Measurements from ENCODE around the gene E2F4. TPM values are rescaled to one million over a fixed set of nuclear protein-coding genes. Genes with fewer than 3 reads are reported as not detected.

Gene E2F4
- total and polyA plus RNA-seq, 10 of the 15 experiments (the other 5 are each of a cell fraction or from before 2014, with no cell fraction given): 11.7 to 132 (median 95.9) TPM

DNA sequence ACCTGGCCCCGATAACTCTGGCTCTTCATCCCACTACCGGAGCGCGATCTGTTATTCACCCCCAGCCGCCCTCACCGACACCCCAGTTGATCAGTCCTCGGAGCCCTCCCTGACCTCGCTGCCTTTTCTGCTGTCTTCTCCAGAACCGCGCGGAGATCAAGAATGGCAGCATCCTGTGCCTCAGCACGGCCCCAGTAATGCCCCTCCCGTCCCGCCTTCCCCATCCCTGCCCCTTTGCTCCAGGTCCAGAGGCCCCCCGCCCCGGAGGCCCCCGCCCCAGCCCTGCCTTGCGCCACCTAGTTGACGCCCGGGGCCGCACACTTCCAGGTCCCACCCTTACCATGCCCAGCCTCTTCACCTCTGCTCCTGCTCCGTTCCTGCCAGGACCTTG is 7.8 kb downstream of the E2F4 start:
- no TSS peak for BruUV-seq (replicated peaks)
- no peak for ATAC-seq
- Histone ChIP-seq H4K20me1 (ENCODE audit: control insufficient read depth, insufficient read depth) (peaks cover 7% of the 10 kb centered on the region; the same call in 1 of the 2 replicates), H3K4me1 (ENCODE audit: control insufficient read depth, insufficient read depth, low read length) (no peaks in the 10 kb centered on the region), H3K9ac (ENCODE audit: control insufficient read depth, insufficient read depth, low read length) (no peak overlapping the region), H3K4me3 (no peak overlapping the region), H2AFZ (ENCODE audit: control insufficient read depth, low read depth, low read length) (no peak overlapping the region), H3K9me3 (replicated peaks; ENCODE audit: control insufficient read depth, insufficient read depth, low read length) (no peaks in the 10 kb centered on the region), H3K27ac (ENCODE audit: control insufficient read depth, insufficient read depth) (no peak overlapping the region), H3K36me3 (ENCODE audit: control insufficient read depth in 2 of 2, insufficient read depth in 2 of 2, low read length in 1 of 2) (peaks cover 21 to 52% of the 10 kb centered on the region in 2 experiments), H3K79me2 (ENCODE audit: control insufficient read depth, insufficient read depth, low read length) (no peaks in the 10 kb centered on the region), H3K4me2 (ENCODE audit: control insufficient read depth, insufficient read depth) (no peak overlapping the region), H3K27me3 (replicated peaks in 1 of 2; ENCODE audit: control insufficient read depth in 2 of 2, insufficient read depth in 2 of 2, low read length in 1 of 2) (no peaks in the 10 kb centered on the region)
- intact Hi-C loops (cut with micrococcal nuclease; ENCODE audit: unreplicated experiment) (no loop called here), in situ Hi-C loops (cut with MboI) (no loop called here)
- CTCF ChIA-PET: no interaction called here
- TF ChIP-seq HCFC1 (IDR thresholded peaks at IDR 0.05; ENCODE audit: low read length) (no peak), NFXL1 (IDR thresholded peaks at IDR 0.05; ENCODE audit: borderline replicate concordance) (no peak), POLR2AphosphoS5 (IDR thresholded peaks at IDR 0.05; ENCODE audit: low read length) (no peak), NFIC (IDR thresholded peaks at IDR 0.05; ENCODE audit: low read depth, low read length) (no peak), CHD1 (IDR thresholded peaks at IDR 0.05; ENCODE audit: low read depth, low read length) (no peak), BACH1 (IDR thresholded peaks at IDR 0.05; ENCODE audit: borderline replicate concordance) (no peak), NR2F1 (conservative IDR thresholded peaks at IDR 0.05) (no peak), MXI1 (IDR thresholded peaks at IDR 0.05; ENCODE audit: low read depth, low read length) (no peak), BCL3 (IDR thresholded peaks at IDR 0.05; ENCODE audit: borderline replicate concordance, insufficient read depth, low read depth, low read length, poor library complexity, severe bottlenecking) (no peak), YY1 (IDR thresholded peaks at IDR 0.05; ENCODE audit: low read depth, low read length) (no peak), ZNF592 (IDR thresholded peaks at IDR 0.05) (no peak), SMC3 (IDR thresholded peaks at IDR 0.05; ENCODE audit: borderline replicate concordance, low read length) (no peak), KDM1A (IDR thresholded peaks at IDR 0.05; ENCODE audit: borderline replicate concordance) (no peak), SMAD1 (IDR thresholded peaks at IDR 0.05; ENCODE audit: low read depth, partially characterized antibody) (no peak)
- TF ChIP-seq, protein P1, sequence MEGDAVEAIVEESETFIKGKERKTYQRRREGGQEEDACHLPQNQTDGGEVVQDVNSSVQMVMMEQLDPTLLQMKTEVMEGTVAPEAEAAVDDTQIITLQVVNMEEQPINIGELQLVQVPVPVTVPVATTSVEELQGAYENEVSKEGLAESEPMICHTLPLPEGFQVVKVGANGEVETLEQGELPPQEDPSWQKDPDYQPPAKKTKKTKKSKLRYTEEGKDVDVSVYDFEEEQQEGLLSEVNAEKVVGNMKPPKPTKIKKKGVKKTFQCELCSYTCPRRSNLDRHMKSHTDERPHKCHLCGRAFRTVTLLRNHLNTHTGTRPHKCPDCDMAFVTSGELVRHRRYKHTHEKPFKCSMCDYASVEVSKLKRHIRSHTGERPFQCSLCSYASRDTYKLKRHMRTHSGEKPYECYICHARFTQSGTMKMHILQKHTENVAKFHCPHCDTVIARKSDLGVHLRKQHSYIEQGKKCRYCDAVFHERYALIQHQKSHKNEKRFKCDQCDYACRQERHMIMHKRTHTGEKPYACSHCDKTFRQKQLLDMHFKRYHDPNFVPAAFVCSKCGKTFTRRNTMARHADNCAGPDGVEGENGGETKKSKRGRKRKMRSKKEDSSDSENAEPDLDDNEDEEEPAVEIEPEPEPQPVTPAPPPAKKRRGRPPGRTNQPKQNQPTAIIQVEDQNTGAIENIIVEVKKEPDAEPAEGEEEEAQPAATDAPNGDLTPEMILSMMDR (IDR thresholded peaks at IDR 0.05 in 2 of 3, conservative IDR thresholded peaks at IDR 0.05 in 1 of 3; ENCODE audit: control insufficient read depth in 2 of 3, extremely low read depth in 1 of 3, insufficient read depth in 1 of 3, low read depth in 3 of 3, low read length in 3 of 3): no peak
- TF ChIP-seq, protein P2, sequence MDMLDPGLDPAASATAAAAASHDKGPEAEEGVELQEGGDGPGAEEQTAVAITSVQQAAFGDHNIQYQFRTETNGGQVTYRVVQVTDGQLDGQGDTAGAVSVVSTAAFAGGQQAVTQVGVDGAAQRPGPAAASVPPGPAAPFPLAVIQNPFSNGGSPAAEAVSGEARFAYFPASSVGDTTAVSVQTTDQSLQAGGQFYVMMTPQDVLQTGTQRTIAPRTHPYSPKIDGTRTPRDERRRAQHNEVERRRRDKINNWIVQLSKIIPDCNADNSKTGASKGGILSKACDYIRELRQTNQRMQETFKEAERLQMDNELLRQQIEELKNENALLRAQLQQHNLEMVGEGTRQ (IDR thresholded peaks at IDR 0.05; ENCODE audit: borderline replicate concordance, low read depth, low read length): no peak
- no peak for DNase-seq (ENCODE audit: low read depth, low spot score)
- RAD21 ChIA-PET (ENCODE audit: unreplicated experiment): no interaction called here
- POLR2A ChIA-PET: no interaction called here
- SMC1A ChIA-PET (ENCODE audit: uncharacterized antibody, unreplicated experiment): no interaction called here
- no peak for FAIRE-seq
- WGBS (ENCODE audit: insufficient coverage, insufficient replicate concordance, low lambda C conversion rate, missing lambda C conversion rate): 96% methylated on average over 15 of the region's 22 CpGs
